Right forelimb (tissue), 1 donor: ENCODE results near the gene ADGRL3.
"Not testable (repeated sequence)": the region's sequence is repeated elsewhere in the genome, so short reads cannot be mapped to it uniquely, and the experiment has no call there.

Experiments used
- DNase-seq: peaks from one replicate; pipeline ENCODE4 v3.0.0-alpha.2; 2018

Gene ADGRL3

DNA sequence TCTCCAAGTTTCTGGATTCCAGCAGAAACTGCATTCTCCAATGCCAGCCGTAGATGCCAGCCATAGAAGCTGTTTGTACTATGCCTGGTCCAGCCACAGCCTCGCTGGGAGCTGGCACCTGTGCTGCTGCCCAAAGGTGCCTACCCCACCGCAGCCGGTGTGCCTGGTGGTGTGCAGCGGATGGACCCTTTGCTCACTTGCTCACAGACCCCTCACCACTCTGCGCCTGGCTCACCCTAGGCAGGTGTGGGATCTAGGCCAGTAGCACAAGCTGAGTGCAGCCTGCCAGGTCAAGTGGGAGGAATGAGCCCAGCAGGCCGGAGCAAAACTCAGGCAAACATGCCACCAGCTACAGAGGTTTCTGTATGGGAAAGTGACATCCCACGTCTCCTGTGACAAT, 463.2 kb downstream of the ADGRL3 start:
- no peak for DNase-seq

DNA sequence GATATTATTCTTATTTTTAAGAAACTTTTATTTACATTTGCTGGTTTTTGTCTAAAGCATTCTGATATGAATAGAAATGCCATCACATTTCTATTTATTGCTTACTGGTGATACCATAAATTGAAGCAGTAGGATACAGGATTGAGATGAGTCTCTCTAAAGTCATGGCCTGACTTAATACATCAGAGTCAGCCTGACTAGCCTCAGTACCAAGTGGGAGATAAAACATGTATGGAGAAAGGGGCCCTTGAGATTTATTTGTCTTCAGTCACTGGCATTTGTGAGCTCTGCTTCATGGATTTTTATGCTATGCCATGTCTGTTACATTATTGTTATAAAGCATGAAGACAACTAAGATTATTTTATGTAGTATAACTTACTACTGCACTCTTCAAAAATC, 465.5 kb downstream of the ADGRL3 start:
- no peak for DNase-seq

GRCh38 chr4:61666244-61666643, 466.1 kb downstream of the ADGRL3 start:
- DNase-seq, result no peak

DNA sequence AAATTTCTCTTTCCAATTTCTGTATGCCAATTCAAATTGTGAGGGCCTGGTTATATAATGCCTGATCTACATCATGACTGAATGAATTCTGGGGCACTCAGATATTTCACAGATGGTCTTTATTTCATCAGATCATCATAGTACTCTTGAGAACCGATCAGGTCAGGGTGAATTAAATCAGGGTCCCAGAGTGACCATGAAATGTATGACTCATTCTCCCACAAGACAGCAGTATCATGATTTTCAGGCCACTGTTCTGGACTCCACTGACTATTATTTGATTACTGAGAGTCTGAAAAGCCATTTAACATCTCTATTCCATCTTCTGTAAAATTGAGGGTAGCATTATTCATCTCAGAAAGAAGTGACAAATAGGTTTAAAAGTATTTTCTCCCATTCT, 471.5 kb downstream of the ADGRL3 start:
- DNase-seq, result no peak

- no peak for DNase-seq
These were observed 475.3 kb downstream of the ADGRL3 start for GRCh38 chr4:61675464-61675863.

DNA sequence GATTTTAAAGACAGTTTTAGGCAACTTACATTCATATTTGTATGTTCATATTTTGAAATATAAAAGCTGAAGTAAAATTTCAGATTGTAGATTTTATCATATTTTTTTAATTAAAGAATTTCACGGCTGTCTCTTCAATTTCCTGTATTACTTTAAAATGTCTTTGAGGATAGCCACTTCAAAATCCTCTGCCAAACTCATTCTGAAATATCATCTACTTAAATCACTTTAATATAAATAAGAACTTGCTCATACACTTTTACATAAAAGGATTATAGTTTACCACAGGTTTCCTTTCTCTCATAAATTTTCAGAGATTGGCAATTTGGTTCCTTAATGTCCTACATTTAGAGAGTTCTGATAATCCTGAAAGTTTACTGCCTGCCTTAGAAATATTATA, 478.2 kb downstream of the ADGRL3 start:
- DNase-seq, result no peak

- DNase-seq, result no peak
These were observed 493.4 kb downstream of the ADGRL3 start for GRCh38 chr4:61693520-61693919.

- DNase-seq, result no peak
These were observed 514.3 kb downstream of the ADGRL3 start for GRCh38 chr4:61714387-61714911.

GRCh38 chr4:61716426-61716825, 516.3 kb downstream of the ADGRL3 start:
- no peak for DNase-seq

DNA sequence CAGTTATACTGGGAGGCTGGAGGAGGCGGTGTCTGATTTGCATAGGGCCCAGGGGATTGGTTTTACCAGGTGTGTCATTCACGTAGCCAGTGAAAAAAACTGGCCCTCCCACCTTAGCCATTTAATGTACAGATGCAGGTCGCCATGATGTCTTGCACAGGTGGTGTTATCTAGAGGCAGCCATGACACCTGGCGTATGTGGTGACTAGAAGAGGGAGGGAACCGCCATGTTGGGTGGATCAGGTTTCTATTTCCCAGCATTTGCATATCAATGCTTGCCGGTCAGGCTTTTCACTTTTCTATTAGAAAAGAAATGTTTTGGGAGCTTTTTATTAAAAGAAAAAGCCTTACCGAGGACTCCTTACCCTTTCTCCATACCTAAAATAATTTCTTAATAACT, 523.4 kb downstream of the ADGRL3 start:
- no peak for DNase-seq

- DNase-seq, result no peak
These were observed 527.2 kb downstream of the ADGRL3 start for GRCh38 chr4:61727286-61727685.

GRCh38 chr4:61734409-61734808, 534.3 kb downstream of the ADGRL3 start:
- no peak for DNase-seq

DNA sequence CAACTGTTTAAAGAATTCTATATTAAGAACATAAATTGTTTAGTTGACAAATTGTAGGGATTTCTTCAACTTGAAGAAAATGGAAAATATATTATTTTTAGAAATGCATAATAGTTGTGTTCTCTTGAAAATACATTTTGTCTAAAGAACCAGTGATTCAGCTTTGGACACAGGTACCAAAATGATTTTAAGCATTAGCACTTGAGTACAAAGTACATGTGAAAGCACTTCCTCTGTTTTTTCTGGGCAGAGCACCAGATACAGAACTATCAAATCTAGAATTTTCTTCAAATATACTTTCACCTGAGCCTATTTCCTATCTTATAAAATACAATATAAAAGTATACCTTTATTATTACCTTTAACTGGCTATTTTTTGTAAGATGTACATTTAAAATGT, 539.8 kb downstream of the ADGRL3 start:
- no peak for DNase-seq

- DNase-seq, result no peak
These were observed 540.8 kb downstream of the ADGRL3 start for GRCh38 chr4:61740886-61741285.

DNA sequence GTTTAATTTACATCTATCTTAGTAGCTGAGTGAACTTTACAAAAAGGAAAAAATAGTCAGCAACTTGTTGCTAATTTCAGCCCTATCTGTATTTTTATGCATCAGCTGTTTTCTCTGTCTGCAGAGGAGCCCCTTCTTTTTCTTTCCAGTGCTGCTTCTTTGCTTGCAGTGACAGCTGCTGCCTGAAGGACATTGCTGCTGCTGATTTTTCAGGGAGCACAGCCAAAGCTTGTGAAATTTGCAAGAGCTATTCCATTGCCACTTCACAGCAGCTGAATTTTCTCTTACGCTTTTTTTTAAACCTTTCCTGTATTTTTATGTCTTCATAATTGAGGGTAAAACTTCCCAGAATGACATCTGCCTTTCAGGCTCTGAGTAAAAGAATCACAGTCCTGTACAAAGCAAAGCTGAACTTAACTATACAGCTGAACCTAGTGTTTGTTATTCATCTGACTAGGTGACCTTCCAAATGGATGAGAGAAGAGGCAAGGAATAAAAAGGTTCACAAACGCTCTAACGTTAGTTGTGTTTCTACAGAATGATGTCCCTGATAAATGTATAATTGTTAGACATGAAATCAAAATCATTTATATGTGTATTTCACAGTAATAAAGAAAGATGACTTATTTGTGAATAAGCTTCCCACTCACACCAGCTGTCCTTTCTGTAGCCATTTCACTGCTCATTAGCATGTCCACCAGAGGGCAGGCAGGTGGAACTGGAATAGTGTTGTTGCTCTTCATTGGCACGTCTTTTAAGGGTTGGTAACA, 541.4 kb downstream of the ADGRL3 start:
- peak; percentile 48 for DNase-seq

DNA sequence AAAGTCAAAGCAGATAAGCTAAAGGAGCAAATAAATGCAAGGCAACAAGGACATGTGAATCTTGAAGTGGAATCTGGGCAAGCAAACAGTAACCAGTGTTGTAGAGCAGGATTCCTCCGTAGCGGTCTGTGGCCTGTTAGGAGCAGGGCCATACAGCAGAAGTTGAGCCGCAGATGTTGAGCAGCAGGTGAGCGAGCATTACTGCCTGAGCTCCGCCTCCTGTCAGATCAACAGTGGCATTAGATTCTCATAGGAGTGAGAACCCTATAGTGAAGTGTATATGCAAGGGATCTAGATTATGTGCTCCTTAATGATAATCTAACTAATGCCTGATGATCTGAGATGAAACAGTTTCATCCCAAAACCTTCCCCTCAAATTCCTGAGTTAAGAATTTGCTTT, 550.7 kb downstream of the ADGRL3 start:
- no peak for DNase-seq

DNA sequence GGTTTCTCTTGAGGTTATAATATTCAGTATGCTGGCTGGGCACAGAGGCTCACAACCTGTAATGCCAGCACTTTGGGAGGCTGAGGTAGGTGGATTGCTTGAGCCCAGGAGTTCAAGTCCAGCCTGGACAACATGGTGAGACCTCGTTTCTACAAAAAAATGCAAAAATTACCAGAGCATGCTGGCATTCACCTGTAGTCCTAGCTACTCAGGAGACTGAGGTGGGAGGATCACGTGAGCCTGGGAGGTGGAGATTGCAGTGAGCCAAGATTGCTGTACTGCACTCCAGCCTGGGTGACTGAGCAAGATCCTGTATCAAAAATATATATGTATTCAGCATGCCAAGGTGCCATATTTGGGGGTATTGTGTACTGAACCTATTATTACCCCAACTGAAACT, 552.5 kb downstream of the ADGRL3 start:
- no peak for DNase-seq

DNA sequence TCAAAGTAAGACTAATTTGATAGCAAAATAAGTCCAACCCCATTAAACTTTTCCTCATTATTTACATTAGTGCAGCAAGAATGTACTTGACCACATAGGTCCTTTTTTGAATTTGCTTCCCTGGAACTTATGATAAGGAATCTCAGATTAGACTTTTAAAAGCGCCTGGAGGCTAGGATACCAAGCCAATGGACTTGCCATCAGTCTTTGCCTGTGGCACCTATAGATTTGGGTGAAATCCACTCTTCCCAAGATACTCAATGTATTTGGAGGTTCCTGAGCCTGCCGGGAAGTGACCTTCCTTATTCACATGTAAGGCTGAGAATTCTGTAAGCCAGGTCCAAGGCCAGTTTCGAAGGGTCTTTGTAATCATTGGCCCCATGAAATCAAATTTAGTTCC, 553.6 kb downstream of the ADGRL3 start:
- DNase-seq, result no peak

DNA sequence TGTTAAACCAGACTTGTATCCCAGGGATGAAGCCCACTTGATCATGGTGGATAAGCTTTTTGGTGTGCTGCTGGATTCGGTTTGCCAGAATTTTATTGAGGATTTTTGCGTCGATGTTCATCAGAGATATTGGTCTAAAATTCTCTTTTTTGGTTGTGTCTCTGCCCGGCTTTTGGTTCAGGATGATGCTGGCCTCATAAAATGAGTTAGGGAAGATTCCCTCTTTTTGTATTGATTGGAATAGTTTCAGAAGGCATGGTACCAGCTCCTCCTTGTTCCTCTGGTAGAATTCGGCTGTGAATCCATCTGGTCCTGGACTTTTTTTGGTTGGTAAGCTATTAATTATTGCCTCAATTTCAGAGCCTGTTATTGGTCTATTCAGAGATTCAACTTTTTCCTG, 556.8 kb downstream of the ADGRL3 start:
- not testable (repeated sequence) for DNase-seq

GRCh38 chr4:61757983-61758382, 557.9 kb downstream of the ADGRL3 start:
- DNase-seq, result not testable (repeated sequence)

- not testable (repeated sequence) for DNase-seq
These were observed 558.5 kb downstream of the ADGRL3 start for GRCh38 chr4:61758596-61758995.

DNA sequence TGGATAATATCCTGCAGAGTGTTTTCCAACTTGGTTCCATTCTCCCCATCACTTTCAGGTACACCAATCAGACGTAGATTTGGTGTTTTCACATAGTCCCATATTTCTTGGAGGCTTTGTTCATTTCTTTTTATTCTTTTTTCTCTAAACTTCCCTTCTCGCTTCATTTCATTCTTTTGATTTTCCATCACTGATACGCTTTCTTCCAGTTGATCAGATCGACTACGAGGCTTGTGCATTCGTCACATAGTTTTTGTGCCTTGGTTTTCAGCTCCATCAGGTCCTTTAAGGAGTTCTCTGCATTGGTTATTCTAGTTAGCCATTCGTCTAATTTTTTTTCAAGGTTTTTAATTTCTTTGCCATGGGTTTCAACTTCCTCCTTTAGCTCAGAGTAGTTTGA, 559.1 kb downstream of the ADGRL3 start:
- not testable (repeated sequence) for DNase-seq

DNA sequence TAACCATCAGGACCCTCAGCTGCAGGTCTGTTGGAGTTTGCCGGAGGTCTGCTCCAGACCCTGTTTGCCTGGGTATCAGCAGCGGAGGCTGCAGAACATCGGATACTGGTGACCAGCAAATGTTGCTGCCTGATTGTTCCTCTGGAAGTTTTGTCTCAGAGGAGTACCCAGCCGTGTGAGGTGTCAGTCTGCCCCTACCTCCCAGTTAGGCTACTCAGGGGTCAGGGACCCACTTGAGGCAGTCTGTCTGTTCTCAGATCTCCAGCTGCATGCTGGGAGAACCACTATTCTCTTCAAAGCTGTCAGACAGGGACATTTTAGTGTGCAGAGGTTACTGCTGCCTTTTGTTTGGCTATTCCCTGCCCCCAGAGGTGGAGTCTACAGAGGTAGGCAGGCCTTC, 559.8 kb downstream of the ADGRL3 start:
- not testable (repeated sequence) for DNase-seq

DNA sequence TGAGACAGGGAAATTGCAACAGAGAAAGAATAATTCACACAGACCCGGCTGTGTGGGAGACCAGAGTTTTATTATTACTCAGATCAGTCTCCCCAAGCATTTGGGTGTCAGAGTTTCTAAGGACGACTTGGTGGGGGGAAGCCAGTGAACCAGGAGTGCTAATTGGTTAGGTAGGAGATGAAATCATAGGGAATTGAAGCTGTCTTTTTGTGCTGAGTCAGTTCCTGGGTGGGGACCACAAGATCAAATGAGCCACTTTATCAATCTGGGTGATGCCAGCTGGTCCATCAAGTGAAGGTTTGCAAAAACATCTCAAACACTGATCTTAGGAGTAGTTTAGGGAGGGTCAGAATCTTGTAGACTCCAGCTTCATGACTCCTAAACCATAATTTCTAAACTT, 560.7 kb downstream of the ADGRL3 start:
- no peak for DNase-seq
